Ureter (tissue), 1 donor: ENCODE data around the gene ESPL1. TPM values are rescaled to one million over a fixed set of nuclear protein-coding genes. Genes with fewer than 3 reads are reported as not detected.

Source experiments
- DNase-seq: peaks from one replicate; pipeline ENCODE4 v3.0.0-alpha.2; 2020; ENCODE audit warnings: low spot score
- total RNA-seq: library from RNA; stranded (reverse); gene quantifications from one replicate; pipeline ENCODE4 v1.2.4, GENCODE V29; 2023
- donor health status: DM: yes; HTN: yes; CAD: no.

ESPL1 gene
- total RNA-seq, 1 donor from 2014 or later, result 2.3 TPM

- DNase-seq, result no peak
Measured at GRCh38 chr12:53336181-53336681, 68.1 kb downstream of the ESPL1 start, which contains the start of gene SP7. Gene SP7, minus strand, starts transcription at chr12:53336354. Its CDS starts 708 bp downstream, at chr12:53335646.

- no peak for DNase-seq
Measured at GRCh38 chr12:53338017-53338416, 69.9 kb downstream of the ESPL1 start.

DNA sequence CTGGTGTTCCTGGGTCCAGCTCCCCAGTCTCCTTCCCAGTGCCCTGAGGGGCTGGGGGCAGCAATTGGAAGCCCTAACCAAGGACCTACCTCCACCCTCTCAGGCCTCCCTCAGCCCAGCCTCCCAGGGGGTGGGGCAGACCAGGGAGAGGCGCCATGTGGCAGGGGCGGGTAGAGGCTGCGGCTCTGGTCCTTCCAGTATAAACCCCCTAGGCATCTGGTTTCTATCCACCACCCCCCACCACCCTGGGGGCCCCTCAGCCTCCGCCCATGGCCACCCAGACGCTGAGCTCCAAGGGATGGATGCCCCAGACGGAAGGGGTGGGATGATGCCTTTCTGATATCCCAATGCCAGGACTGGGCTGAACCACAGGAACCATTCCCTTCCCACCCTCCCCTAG is 70.8 kb downstream of the ESPL1 start:
- no peak for DNase-seq

DNA sequence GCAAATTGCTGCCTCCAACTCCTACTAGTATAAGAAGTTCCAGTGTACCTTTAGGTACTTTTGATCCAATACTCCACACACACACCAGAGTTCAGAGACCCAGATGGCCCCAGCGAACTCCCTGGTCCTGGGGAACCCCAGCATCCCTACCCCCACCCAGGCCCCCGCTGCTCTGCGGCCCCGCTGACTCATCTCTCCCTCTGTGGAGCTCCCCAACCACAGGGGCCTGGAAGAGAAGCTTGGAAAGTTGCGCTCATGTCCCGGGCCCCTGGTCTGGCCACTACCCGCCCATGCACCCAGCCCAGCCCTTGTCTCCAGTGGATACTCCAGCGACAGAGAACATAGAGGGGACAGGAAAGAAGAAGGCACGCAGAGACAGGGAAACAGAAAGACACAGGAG is 72.3 kb downstream of the ESPL1 start:
- DNase-seq, result no peak

Other genes starting within 250 kb of the ESPL1 start
- 198 TPM for gene TNS2, start 218.2 kb upstream of the ESPL1 start, total RNA-seq
- 66.6 TPM for gene SPRYD3, start 188.9 kb upstream of the ESPL1 start, total RNA-seq
- gene IGFBP6, start 170.6 kb upstream of the ESPL1 start, total RNA-seq, result 133 TPM
- 0.18 TPM for gene SOAT2, start 164.8 kb upstream of the ESPL1 start, total RNA-seq
- gene ZNF740, start 87.6 kb upstream of the ESPL1 start, total RNA-seq, result 56.8 TPM
- 65.7 TPM for gene CSAD, start 87.4 kb upstream of the ESPL1 start, total RNA-seq
- gene ITGB7, start 61.0 kb upstream of the ESPL1 start, total RNA-seq, result 15.8 TPM
- 101 TPM for gene RARG, start 36.1 kb upstream of the ESPL1 start, total RNA-seq
- gene PFDN5, start 27.2 kb downstream of the ESPL1 start, total RNA-seq, result 468 TPM
- 50.0 TPM for gene MYG1, start 31.4 kb downstream of the ESPL1 start, total RNA-seq
- 44.1 TPM for gene AAAS, start 53.3 kb downstream of the ESPL1 start, total RNA-seq
- gene SP7, start 68.1 kb downstream of the ESPL1 start, total RNA-seq, result not detected
- gene SP1, start 111.9 kb downstream of the ESPL1 start, total RNA-seq, result 104 TPM
- not detected for gene AMHR2, start 155.6 kb downstream of the ESPL1 start, total RNA-seq
- 210 TPM for gene PRR13, start 173.4 kb downstream of the ESPL1 start, total RNA-seq
- gene PCBP2, start 183.8 kb downstream of the ESPL1 start, total RNA-seq, result 675 TPM
- 19.9 TPM for gene MAP3K12, start 231.2 kb downstream of the ESPL1 start, total RNA-seq
- gene TARBP2, start 233.0 kb downstream of the ESPL1 start, total RNA-seq, result 38.3 TPM
- not detected for gene NPFF, start 239.2 kb downstream of the ESPL1 start, total RNA-seq